Measurements from ENCODE around the gene ZCCHC7.
"Not testable (repeated sequence)": the region's sequence is repeated elsewhere in the genome, so short reads cannot be mapped to it uniquely, and the experiment has no call there.

ZCCHC7 gene

GRCh38 chr9:37293664-37294524 lies 173.5 kb downstream of the ZCCHC7 start:
- DNase-seq (ENCODE audit: low spot score): no peak

GRCh38 chr9:37295178-37295577 lies 174.8 kb downstream of the ZCCHC7 start:
- no peak for DNase-seq (ENCODE audit: low spot score)

- DNase-seq (ENCODE audit: low spot score): no peak
These were observed 175.4 kb downstream of the ZCCHC7 start for GRCh38 chr9:37295796-37296195.

- no peak for DNase-seq (ENCODE audit: low spot score)
These were observed 177.2 kb downstream of the ZCCHC7 start for GRCh38 chr9:37297592-37297991.

GRCh38 chr9:37300620-37301019 lies 180.2 kb downstream of the ZCCHC7 start:
- no peak for DNase-seq (ENCODE audit: low spot score)

- peak; percentile 9 for DNase-seq (ENCODE audit: low spot score)
These were observed 180.9 kb downstream of the ZCCHC7 start for GRCh38 chr9:37301042-37301853.

GRCh38 chr9:37301854-37302172 lies 181.4 kb downstream of the ZCCHC7 start:
- DNase-seq (ENCODE audit: low spot score): no peak

GRCh38 chr9:37302277-37302676 lies 181.9 kb downstream of the ZCCHC7 start:
- peak; percentile 58 for DNase-seq (ENCODE audit: low spot score)

- DNase-seq (ENCODE audit: low spot score): not testable (repeated sequence)
These were observed 182.9 kb downstream of the ZCCHC7 start for GRCh38 chr9:37303272-37303671.

GRCh38 chr9:37309136-37309535 lies 188.8 kb downstream of the ZCCHC7 start:
- DNase-seq (ENCODE audit: low spot score): no peak

- DNase-seq (ENCODE audit: low spot score): no peak
These were observed 191.7 kb downstream of the ZCCHC7 start for GRCh38 chr9:37311938-37312708.

- no peak for DNase-seq (ENCODE audit: low spot score)
These were observed 203.9 kb downstream of the ZCCHC7 start for GRCh38 chr9:37324261-37324683.

- DNase-seq (ENCODE audit: low spot score): no peak
These were observed 204.5 kb downstream of the ZCCHC7 start for GRCh38 chr9:37324691-37325490.

- DNase-seq (ENCODE audit: low spot score): no peak
These were observed 205.4 kb downstream of the ZCCHC7 start for GRCh38 chr9:37325778-37326177.

- DNase-seq (ENCODE audit: low spot score): no peak
These were observed 207.2 kb downstream of the ZCCHC7 start for GRCh38 chr9:37327553-37327952.

- no peak for DNase-seq (ENCODE audit: low spot score)
These were observed 208.3 kb downstream of the ZCCHC7 start for GRCh38 chr9:37328556-37329227.

GRCh38 chr9:37329576-37329975 lies 209.2 kb downstream of the ZCCHC7 start:
- peak; percentile 23 for DNase-seq (ENCODE audit: low spot score)

GRCh38 chr9:37331871-37332270 lies 211.5 kb downstream of the ZCCHC7 start:
- DNase-seq (ENCODE audit: low spot score): no peak

- no peak for DNase-seq (ENCODE audit: low spot score)
These were observed 212.2 kb downstream of the ZCCHC7 start for GRCh38 chr9:37332578-37332977.

GRCh38 chr9:37333288-37333687 lies 212.9 kb downstream of the ZCCHC7 start:
- DNase-seq (ENCODE audit: low spot score): no peak

GRCh38 chr9:37335238-37335637 lies 214.9 kb downstream of the ZCCHC7 start:
- DNase-seq (ENCODE audit: low spot score): no peak

Measured in CD4-positive, alpha-beta T cell treated with Interleukin-15 for 4 hours (primary cell).